Natural killer cell treated with Interleukin-12 subunit alpha and Interleukin-12 subunit beta and Interleukin-15 and Interleukin-18, amount 100 ng/mL, for 72 hours (primary cell): ENCODE results near the gene MYOD1. TPM values are rescaled to one million over a fixed set of nuclear protein-coding genes. Genes with fewer than 3 reads are reported as not detected.

Source experiments
- ATAC-seq, 2 donors: fragments of 150-1000 bp; cut with Tn5 transposase in 1 of 2; sonication (Bioruptor Pico), chemical (Tn5 transposase) in 1 of 2; 2 replicates each; pipeline ENCODE4 v1.10.0; 2021
- DNase-seq: peaks from one replicate; pipeline ENCODE4 v3.0.0; 2022; ENCODE audit warnings: low spot score
- H3K27ac Mint-ChIP-seq, 2 donors: 1 replicate in 1 of 2; 2 replicates in 1 of 2; pipeline ENCODE4 v1.8.0; 2022; ENCODE audit warnings: mixed read lengths in 2 of 2, mild to moderate bottlenecking in 1 of 2, moderate library complexity in 1 of 2
- H3K27me3 Mint-ChIP-seq, 2 donors: 1 replicate in 1 of 2; 2 replicates in 1 of 2; pipeline ENCODE4 v1.8.0; 2022; ENCODE audit warnings: mixed read lengths in 2 of 2
- H3K36me3 Mint-ChIP-seq: one replicate; pipeline ENCODE4 v1.8.0; 2022; ENCODE audit warnings: mixed read lengths
- H3K4me1 Mint-ChIP-seq, 2 donors: 1 replicate in 1 of 2; 2 replicates in 1 of 2; pipeline ENCODE4 v1.8.0; 2022; ENCODE audit warnings: low read depth in 2 of 2, mixed read lengths in 2 of 2, mild to moderate bottlenecking in 1 of 2
- H3K4me3 Mint-ChIP-seq: one replicate; pipeline ENCODE4 v1.8.0; 2022; ENCODE audit warnings: mixed read lengths
- H3K9me3 Mint-ChIP-seq: 2 replicates; pipeline ENCODE4 v1.8.0; 2022; ENCODE audit warnings: mixed read lengths
- total RNA-seq, 2 donors: library from RNA; stranded (reverse); gene quantifications; one replicate each; pipeline ENCODE4 v1.2.3, GENCODE V29; 2022

Gene MYOD1
- total RNA-seq, 2 donors from 2014 or later: not detected

DNA sequence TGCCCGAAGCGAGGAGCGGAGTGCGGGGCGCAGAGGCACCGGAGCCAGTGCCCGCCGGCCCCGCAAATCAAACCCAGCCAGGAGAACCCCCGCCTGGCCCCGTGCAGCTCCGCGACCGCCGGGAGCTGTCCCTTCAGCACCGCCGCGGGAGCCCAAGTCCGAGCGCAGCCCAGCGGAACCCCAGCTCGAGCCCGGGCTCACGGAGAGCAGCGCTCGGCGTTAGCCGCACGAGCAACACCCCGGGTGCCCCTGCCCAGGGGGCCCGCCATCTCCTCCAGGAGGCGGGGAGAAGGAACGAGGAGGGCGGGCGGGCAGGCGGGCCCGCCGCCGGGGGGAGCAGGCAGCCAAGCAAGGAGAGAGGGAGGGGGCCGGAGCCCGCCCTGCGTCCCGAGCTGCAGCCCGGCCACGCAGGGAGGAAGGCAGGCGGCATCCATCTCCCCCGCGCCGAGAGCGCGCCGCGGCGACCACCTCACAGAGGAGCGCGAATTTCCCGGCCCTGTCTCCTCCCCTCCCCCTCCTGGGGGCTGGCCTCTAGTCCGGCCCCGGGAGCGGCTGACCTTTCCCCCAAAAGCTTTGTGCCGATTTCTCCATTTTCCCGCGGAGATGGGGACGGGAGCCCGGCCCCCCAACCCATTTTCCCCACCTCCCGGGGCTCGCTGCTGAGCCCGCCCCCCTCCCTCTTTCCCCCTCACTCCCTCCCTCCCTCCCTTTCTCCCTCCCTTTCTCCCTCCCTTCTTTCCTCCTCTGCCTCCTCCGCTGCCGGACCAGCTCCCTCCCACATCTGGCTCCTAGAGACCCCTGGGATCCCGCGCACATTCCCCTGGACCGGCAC, 15.8 kb downstream of the MYOD1 start:
- H3K27me3 Mint-ChIP-seq: peaks cover 27 to 35% of the 10 kb centered on the region in 2 donors
- no peak overlapping the region for H3K4me3 Mint-ChIP-seq

DNA sequence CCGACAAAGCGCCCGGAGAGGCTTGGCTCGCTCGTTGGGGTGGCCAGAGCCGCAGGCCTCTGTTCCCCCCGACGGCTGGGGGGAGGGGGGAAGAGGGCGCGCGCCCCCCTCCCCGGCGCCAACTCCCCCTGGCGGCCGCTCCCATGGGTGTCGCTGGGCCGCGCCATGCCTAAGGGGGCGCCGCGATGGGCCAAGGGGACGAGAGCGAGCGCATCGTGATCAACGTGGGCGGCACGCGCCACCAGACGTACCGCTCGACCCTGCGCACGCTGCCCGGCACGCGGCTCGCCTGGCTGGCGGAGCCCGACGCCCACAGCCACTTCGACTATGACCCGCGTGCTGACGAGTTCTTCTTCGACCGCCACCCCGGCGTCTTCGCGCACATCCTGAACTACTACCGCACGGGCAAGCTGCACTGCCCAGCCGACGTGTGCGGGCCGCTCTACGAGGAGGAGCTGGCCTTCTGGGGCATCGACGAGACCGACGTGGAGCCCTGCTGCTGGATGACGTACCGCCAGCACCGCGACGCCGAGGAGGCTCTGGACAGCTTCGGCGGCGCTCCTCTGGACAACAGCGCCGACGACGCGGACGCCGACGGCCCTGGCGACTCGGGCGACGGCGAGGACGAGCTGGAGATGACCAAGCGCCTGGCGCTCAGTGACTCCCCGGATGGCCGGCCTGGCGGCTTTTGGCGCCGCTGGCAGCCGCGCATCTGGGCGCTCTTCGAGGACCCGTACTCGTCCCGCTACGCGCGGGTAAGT, 16.6 kb downstream of the MYOD1 start:
- no peaks in the 10 kb centered on the region for H3K36me3 Mint-ChIP-seq
- H3K27ac Mint-ChIP-seq: no peak overlapping the region
- peaks cover 25 to 35% of the 10 kb centered on the region in 2 donors for H3K27me3 Mint-ChIP-seq
- peaks cover 0 to 8% of the 10 kb centered on the region in 2 donors for H3K4me1 Mint-ChIP-seq
- ATAC-seq (no peak), DNase-seq (no peak)
- no peak overlapping the region for H3K4me3 Mint-ChIP-seq
- H3K9me3 Mint-ChIP-seq: no peaks in the 10 kb centered on the region

More for the DNA sequence above, 15.8 kb downstream of the MYOD1 start:
- no peak overlapping the region for H3K27ac Mint-ChIP-seq
- H3K4me1 Mint-ChIP-seq: peaks cover 0 to 8% of the 10 kb centered on the region in 2 donors
- DNase-seq (no peak), ATAC-seq (peak; percentile 56 to 61)
- H3K36me3 Mint-ChIP-seq: no peaks in the 10 kb centered on the region
- H3K9me3 Mint-ChIP-seq: no peaks in the 10 kb centered on the region

DNA sequence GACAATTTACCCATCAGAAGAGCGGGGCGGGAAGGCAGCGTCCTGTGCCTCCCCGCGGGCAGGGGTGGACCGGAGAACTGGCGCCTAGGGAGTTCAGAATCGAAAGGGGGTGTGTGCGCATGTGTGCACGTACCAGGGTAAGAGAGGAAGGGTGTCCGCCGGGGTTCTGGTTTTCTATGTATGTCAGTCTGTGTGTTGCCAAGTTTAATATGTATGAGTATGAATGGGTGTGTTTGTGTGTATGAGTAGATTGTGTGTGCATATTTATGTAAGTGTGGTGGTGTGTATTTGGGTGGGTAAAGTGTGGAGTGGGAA, 17.2 kb downstream of the MYOD1 start:
- Mint-ChIP-seq H3K9me3 (no peaks in the 10 kb centered on the region), H3K27ac (no peak overlapping the region), H3K4me3 (no peak overlapping the region)

DNA sequence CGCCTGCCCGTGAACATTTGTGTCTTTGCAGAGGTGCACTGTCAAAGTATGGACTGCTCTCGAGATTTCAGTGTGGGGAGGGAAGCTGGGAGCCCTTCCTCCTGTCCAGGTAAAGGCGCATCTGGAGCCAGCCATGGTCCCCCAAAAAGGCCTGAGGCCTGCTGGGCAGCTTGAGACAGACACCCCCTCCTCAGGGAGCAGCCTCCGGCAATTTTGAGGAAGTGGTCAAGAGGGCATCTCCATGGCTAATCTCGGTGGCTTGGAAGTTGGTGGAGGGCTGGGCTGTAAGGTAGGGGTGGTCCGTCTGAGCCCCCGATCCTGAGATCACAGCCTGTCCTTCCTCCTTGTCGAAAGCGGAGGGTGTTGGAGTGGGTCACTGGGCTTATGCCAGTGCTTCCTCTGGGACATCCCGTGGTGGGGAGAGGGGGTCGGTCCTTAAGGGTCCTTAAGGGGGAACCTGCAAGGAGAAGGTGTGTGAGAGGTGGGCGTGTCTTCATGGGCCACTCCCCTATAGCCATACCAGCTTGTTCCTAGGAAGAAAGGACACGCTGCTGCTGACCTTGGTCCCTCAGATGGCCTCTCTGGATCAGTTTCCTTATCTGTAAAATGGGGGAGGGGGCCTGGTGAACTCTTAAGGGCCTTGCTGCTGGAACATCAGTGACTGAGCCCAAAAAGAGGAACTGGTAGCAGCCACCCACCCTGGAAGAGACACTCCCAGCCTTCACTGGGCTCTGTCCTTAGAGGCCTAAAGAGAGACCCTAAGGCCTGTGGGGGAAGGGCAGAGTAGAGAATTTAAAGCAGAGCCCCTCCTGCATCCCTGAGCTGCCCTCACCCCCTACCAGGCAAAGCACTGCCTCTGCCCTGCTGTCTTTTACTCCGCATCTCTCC, 17.8 kb downstream of the MYOD1 start:
- peaks cover 24 to 29% of the 10 kb centered on the region in 2 donors for H3K27me3 Mint-ChIP-seq
- H3K27ac Mint-ChIP-seq: no peak overlapping the region
- no peak for ATAC-seq
- no peak overlapping the region for H3K4me3 Mint-ChIP-seq
- H3K4me1 Mint-ChIP-seq: peaks cover 0 to 8% of the 10 kb centered on the region in 2 donors
- H3K9me3 Mint-ChIP-seq: no peaks in the 10 kb centered on the region
- DNase-seq: no peak
- H3K36me3 Mint-ChIP-seq: no peaks in the 10 kb centered on the region

More for the DNA sequence above, 17.2 kb downstream of the MYOD1 start:
- H3K4me1 Mint-ChIP-seq: peaks cover 0 to 8% of the 10 kb centered on the region in 2 donors
- no peaks in the 10 kb centered on the region for H3K36me3 Mint-ChIP-seq
- DNase-seq (no peak), ATAC-seq (no peak)
- peaks cover 25 to 35% of the 10 kb centered on the region in 2 donors for H3K27me3 Mint-ChIP-seq

DNA sequence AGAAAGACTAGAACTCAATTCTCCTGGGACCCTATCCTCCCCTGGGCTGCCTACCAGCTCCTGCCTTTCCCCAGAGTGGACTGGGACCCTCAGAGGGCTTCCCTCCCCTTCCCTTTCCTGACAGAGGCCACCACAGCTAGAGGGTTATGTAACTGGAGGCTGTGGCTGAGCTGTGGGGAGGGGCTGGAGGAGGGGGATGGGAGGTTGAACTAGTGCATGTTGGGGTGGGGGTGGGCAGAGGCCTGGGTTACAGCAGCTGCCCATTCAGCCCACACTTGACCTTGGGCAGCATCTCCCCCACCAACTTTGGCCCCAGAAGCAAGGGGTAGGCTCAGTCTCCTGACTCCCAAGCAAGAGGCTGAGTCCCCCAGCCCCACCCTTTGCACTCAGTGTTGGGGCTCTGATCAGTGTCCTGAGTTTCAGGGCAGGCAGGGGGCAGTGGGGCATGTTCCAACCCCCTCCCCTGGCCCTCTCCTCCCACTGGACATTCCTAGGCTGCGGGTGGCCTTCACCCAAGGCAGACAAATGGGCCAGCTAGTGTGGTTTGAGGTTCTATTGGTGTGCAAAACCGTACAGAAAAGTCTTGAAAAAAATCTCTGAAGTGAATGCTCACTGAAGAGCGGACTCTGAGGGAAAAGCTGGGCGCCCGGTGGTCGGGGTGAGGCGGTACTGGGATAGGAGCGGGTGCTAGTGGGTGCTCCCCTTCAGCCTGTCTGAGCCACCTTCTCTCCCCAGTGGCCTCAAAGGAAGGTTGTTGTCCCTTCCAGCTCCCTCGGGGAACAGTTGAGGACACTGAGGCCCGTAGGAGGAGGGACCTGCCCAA, 19.0 kb downstream of the MYOD1 start:
- no peaks in the 10 kb centered on the region for H3K36me3 Mint-ChIP-seq
- no peak overlapping the region for H3K27ac Mint-ChIP-seq
- H3K27me3 Mint-ChIP-seq: peaks cover 14 to 18% of the 10 kb centered on the region in 2 donors
- no peak overlapping the region for H3K4me3 Mint-ChIP-seq
- H3K9me3 Mint-ChIP-seq: no peaks in the 10 kb centered on the region
- peaks cover 0 to 8% of the 10 kb centered on the region in 2 donors for H3K4me1 Mint-ChIP-seq
- ATAC-seq (no peak), DNase-seq (no peak)

DNA sequence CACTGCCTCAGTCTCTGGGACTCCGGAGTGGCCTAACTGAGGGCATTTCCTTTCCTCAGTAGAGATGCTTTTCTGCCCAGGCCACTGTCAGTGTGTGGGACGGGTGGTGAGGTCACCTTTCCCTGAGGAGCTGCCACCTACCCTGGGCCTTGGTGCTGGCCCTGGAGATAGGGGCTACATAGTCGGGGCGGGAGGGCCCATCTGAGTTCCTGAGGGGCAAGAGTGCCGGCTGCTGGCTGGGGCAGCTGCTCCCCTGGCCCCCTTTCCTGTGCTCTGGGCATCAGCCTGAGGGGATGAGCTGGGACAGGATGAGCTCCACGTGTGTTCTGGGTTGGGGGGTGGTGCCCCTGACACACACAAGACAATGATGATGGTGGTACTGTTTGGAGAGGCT, 20.6 kb downstream of the MYOD1 start:
- Mint-ChIP-seq H3K9me3 (no peaks in the 10 kb centered on the region), H3K36me3 (no peaks in the 10 kb centered on the region), H3K27ac (no peak overlapping the region), H3K4me3 (no peak overlapping the region), H3K4me1 (peaks cover 0 to 3% of the 10 kb centered on the region in 2 donors), H3K27me3 (peaks cover 5 to 10% of the 10 kb centered on the region in 2 donors)
- ATAC-seq: no peak
- DNase-seq: no peak

DNA sequence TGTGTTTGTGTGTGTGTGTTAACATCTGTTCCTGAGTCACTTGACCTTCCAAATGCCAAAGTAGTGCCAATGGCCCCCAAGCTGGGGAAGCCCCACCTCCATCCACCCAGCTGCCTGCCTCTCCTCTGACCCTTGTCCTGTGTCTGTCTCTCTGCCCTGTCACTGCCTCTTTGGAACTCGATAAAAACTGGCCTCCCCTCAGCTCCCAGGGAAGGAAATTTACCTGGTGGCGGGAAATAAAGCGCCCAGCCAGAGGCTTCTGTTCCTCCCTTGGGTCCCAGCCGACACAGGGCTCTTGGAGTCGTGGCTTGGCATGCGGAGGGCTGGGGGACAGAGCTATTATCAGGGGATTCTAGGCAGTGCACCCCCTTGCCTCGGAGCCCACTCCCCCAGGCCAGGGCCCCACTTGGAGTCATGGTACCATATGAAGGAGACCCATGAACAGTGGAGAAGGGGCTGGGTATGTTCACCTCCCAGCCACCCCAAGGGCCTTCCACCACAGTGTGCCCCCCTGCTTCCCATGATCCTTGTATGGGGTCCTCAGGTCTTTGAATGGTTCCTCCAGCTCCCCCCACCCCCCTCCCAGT, 21.4 kb downstream of the MYOD1 start:
- DNase-seq (no peak), ATAC-seq (no peak)
- Mint-ChIP-seq H3K9me3 (no peaks in the 10 kb centered on the region), H3K27ac (no peak overlapping the region), H3K27me3 (peaks cover 5 to 11% of the 10 kb centered on the region in 2 donors), H3K36me3 (no peaks in the 10 kb centered on the region), H3K4me3 (no peak overlapping the region), H3K4me1 (peaks cover 0 to 3% of the 10 kb centered on the region in 2 donors)

DNA sequence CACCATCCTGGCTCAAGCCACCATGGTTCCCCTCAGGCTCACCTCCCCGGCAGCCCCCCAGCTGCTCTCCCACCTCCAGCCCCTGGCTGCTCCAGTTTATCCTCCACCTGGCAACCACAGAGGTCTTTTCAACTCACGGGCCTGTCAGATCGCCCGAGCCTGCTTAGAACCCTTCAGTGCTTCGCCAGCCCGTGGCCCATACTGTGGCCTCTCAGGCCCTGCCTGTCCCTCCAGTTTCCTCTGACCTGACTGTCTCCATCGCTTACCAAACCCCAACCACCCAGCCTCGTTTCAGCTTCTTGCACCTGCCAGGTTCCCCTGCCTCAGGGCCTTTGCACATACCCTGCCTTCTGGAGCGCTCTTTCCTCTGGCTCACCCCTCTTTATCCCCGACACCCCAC, 22.1 kb downstream of the MYOD1 start:
- no peak overlapping the region for H3K27ac Mint-ChIP-seq
- no peak overlapping the region for H3K4me3 Mint-ChIP-seq
- DNase-seq (peak; percentile 32), ATAC-seq (no peak)
- no peaks in the 10 kb centered on the region for H3K36me3 Mint-ChIP-seq
- H3K27me3 Mint-ChIP-seq: peaks cover 6 to 14% of the 10 kb centered on the region in 2 donors
- H3K9me3 Mint-ChIP-seq: no peaks in the 10 kb centered on the region
- H3K4me1 Mint-ChIP-seq: peaks cover 0 to 2% of the 10 kb centered on the region in 2 donors

DNA sequence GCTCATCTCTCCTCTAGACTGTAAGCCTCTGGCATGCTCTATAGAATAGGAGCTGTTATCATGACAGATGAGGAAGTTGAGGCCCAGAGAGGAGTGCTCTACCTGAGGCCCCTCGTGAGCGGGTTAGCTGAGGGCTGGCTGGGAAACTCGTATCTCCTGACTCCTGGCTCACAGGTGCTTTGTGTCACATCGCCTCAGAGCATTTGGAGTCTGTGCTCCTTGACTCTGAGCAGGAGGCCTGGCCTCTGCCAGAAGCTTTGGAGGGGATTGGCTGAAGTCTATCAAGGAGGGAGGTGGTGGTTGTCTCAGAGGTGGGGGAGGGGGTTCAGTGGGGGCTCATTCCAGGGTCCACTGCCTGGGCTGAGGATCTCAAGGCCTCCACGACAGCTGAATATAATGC, 22.6 kb downstream of the MYOD1 start:
- Mint-ChIP-seq H3K27me3 (peaks cover 5 to 11% of the 10 kb centered on the region in 2 donors), H3K36me3 (no peaks in the 10 kb centered on the region), H3K9me3 (no peaks in the 10 kb centered on the region), H3K4me3 (no peak overlapping the region), H3K4me1 (no peaks in the 10 kb centered on the region), H3K27ac (no peak overlapping the region)
- DNase-seq (no peak), ATAC-seq (no peak)

DNA sequence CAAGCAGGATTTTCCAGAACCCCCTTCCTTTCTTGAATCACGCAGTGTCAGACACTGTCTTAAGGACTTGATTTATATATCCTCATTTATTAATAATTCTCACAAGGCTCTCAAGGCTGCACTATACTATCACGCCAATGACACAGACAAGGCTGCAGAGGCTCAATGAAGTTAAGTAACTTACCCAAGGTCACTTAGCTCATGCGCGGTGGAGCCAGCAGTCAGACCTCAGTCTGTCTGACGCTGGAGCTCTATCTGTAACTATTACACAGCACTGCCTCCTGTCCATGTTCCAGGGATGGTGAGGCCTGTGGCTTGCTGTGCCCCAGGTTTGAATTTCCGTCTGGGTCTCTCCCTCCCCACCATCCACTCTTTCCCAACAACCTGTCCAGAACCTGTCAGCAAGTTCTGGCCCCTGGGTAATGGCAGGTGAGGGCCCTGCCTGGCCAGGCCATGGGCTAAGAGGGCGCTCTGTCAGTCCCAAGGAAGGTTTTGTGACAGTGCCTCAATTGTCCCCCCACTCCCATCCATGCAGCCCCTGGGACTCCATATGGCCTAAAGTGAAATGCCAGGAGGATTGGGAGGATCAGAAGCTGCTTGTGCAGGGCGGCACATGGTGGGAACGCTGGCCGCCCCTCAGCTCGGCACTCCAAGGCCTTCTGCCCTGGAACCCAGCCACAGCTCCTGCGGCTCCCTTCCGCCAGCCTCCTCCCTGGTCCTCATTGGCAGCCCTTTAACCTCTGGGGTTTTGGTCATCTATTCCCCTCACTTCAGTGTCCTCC, 23.8 kb downstream of the MYOD1 start:
- no peak overlapping the region for H3K4me3 Mint-ChIP-seq
- H3K27me3 Mint-ChIP-seq: peaks cover 10 to 17% of the 10 kb centered on the region in 2 donors
- ATAC-seq (no peak), DNase-seq (peak; percentile 13)
- no peaks in the 10 kb centered on the region for H3K9me3 Mint-ChIP-seq
- no peaks in the 10 kb centered on the region for H3K4me1 Mint-ChIP-seq
- H3K27ac Mint-ChIP-seq: no peak overlapping the region
- H3K36me3 Mint-ChIP-seq: no peaks in the 10 kb centered on the region

DNA sequence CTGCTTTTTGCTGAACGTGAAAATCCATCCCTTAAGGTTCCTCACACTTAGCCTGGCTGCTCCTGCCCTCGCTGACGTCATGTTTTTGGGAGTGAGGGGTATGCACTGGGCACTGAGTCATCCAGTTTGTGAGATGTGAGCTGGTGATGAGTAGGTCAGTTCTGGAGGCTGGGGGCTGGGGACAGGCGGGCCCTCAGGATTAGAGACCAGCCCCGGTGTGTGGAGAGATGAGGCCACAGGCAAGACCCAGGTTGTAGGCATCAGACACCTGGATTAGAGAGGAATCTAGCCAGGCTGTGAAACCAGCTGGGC, 24.4 kb downstream of the MYOD1 start:
- DNase-seq (no peak), ATAC-seq (no peak)
- Mint-ChIP-seq H3K9me3 (no peaks in the 10 kb centered on the region), H3K36me3 (no peaks in the 10 kb centered on the region), H3K4me3 (no peak overlapping the region), H3K27me3 (peaks cover 10 to 18% of the 10 kb centered on the region in 2 donors), H3K27ac (no peak overlapping the region), H3K4me1 (no peaks in the 10 kb centered on the region)

DNA sequence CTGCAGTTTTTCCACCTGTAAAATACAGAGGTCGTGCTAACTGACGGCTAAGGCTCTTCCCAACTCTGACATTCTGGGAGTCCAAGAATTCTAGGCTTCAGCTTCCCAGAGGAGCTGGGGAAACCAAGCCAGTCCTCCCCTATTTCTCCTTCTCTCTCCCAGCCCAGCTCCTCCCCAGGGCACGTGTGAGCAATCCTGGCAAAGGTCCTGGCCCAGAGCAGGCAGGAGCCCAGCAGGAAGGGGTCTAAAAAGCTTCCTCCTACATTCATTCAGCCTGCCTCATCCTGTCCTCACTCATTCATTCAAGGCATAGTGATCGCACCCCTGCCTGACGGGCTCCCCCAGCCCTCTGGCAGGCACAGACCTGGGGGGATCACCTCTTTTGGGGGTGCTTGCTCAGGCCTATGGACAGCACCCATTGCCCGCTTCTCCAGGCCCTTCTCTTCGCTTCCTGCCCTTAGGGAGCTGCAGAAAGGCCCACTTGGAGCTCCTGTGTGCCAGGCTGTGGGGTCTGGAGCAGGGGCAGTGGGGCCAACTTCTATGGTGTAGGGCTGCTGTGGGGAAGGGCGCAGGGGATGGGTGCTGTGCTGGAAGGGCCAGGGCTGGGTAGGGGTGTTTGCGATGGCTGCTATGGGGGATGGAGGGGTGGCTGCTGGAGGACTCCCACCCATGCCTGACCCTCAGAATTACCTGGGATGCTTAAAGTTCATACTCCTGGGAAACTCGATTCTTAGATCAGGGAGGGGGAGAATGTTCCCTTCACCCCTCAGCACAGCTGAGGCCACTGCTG, 25.0 kb downstream of the MYOD1 start:
- Mint-ChIP-seq H3K27me3 (peaks cover 10 to 18% of the 10 kb centered on the region in 2 donors), H3K36me3 (no peaks in the 10 kb centered on the region), H3K4me3 (no peak overlapping the region), H3K27ac (no peak overlapping the region), H3K9me3 (no peaks in the 10 kb centered on the region), H3K4me1 (no peaks in the 10 kb centered on the region)
- no peak for ATAC-seq
- no peak for DNase-seq
